H1 (cell line): ENCODE measurements around the gene OSBPL2. TPM values are rescaled to one million over a fixed set of nuclear protein-coding genes. Genes with fewer than 3 reads are reported as not detected.

ENCODE experiments used
- ATF2 ChIP-seq: IDR thresholded peaks from 2 replicates; pipeline ENCODE4 v1.6.1; 2012; ENCODE audit warnings: low read length, inconsistent platforms
- EGR1 ChIP-seq: IDR thresholded peaks from 2 replicates; pipeline ENCODE4 v1.6.1; 2011; ENCODE audit warnings: low read depth, low read length, borderline replicate concordance
- SP1 ChIP-seq: IDR thresholded peaks from 2 replicates; pipeline ENCODE4 v1.6.1; 2011; ENCODE audit warnings: low read depth, low read length
- polyA plus RNA-seq, 7 experiments: library from polyadenylated mRNA; depleted of rRNA in 3 of 7; stranded (reverse) in 5 of 7; unstranded in 2 of 7; fragments of >200 nt in 5 of 7; fragments of 200-250 nt in 2 of 7; gene quantifications; 1 replicate in 5 of 7; 2 replicates in 1 of 7; 4 replicates in 1 of 7; pipeline versions ENCODE4 v1.2.1 to v1.2.3, GENCODE V29; 2011 to 2013; ENCODE audit warnings: missing spikeins in 2 of 7, mixed read lengths in 2 of 7
- total RNA-seq: library from RNA; stranded (reverse); fragmentation: NEBNext Ultra II Directional; extraction: Animal tissue kit (Norgen Biotek cat#: 25700); gene quantifications from 2 replicates; pipeline ENCODE4 v1.2.1, GENCODE V29; 2021

OSBPL2 gene
- total and polyA plus RNA-seq, 2 of the 8 experiments (the other 6 are each of a cell fraction or from before 2014, with no cell fraction given): 11.7 to 42.4 TPM

DNA sequence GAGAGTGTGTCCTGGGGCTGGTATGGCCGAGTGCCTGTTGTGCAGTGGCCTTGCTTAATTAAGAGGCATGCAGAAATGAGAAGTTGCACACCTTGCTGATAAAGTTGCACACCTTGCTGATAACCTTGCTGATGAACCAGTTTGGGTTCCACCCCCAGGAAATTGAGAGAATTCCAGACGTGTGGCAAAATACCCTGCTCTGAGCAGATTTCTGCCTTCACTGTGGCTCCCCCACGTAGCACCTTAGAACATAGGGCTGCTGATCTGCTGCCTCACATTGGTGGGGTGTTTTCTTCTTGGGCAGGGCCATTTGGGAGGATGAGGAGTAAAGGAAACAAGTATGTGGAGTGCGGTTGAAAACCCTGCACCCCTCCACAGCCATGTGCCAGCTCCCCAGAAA, 42.0 kb downstream of the OSBPL2 start (continued):
- no peak for TF ChIP-seq ATF2
- TF ChIP-seq EGR1: no peak
- no peak for TF ChIP-seq SP1
